RCC 7860 (cell line): ENCODE data around the gene UBE2K.
A peak's percentile ranks its signal among the peaks of the same experiment; 100 is the strongest.
"Not testable (repeated sequence)": the region's sequence is repeated elsewhere in the genome, so short reads cannot be mapped to it uniquely, and the experiment has no call there.

Experiments
- DNase-seq: peaks from one replicate; pipeline ENCODE4 v3.0.0-alpha.2; 2015; ENCODE audit warnings: low spot score
- FAIRE-seq: peaks from 2 replicates; lab custom pipeline; 2012; peaks lifted over from hg19 to GRCh38; lab: Jason Lieb, UNC

The UBE2K gene

GRCh38 chr4:39719804-39720580, 22.1 kb downstream of the UBE2K start:
- DNase-seq (no peak), FAIRE-seq (no peak)

- not testable (repeated sequence) for DNase-seq, FAIRE-seq
Observed at GRCh38 chr4:39721273-39721672, 23.3 kb downstream of the UBE2K start.

- no peak for FAIRE-seq
- DNase-seq, result no peak
Observed at GRCh38 chr4:39721788-39722187, 23.9 kb downstream of the UBE2K start.

- DNase-seq (no peak), FAIRE-seq (no peak)
Observed at GRCh38 chr4:39729557-39729956, 31.6 kb downstream of the UBE2K start.

GRCh38 chr4:39730072-39730471, 32.1 kb downstream of the UBE2K start:
- FAIRE-seq, result no peak

DNA sequence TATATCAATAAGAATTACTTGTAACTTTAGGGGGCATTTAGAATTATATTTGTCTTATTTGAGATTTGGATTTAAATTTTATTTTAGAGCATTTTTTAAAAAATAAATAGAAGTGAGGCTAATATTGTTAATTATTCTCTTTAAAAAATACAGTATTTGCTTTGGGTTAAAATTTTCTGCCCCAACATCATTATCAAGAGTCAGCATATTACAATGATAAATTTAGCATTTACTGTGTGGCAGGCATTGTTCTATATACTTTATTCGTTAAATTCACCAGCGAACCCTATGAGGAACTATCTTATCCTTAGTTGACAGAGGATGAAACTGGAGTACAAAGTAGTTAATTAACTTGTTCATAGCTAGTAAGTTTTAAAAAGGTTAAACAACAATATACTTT, 34.0 kb downstream of the UBE2K start:
- DNase-seq, result no peak

More at GRCh38 chr4:39730072-39730471, 32.1 kb downstream of the UBE2K start:
- DNase-seq, result no peak

DNA sequence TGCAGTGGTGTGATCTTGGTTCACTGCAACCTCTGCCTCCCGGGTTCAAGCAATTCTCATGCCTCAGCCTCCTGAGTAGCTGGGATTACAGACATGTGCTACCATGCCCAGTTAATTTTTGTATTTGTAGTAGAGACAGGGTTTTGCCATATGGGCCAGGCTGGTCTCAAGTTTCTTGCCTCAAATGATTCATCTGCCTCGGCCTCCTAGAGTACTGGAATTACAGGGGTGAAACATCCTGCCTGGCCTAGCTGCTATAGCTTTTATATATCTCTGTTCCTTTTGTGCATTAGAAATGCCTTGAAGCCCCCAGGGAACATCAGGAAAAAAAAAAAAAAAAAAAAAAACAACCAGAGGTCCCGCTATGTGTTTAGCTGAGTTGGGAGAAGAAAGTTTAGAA, 34.8 kb downstream of the UBE2K start:
- FAIRE-seq (peak; percentile 61), DNase-seq (peak; percentile 51)

More for the DNA sequence above, 34.0 kb downstream of the UBE2K start:
- FAIRE-seq, result peak; percentile 16

GRCh38 chr4:39739591-39739990, 41.7 kb downstream of the UBE2K start:
- not testable (repeated sequence) for DNase-seq, FAIRE-seq

DNA sequence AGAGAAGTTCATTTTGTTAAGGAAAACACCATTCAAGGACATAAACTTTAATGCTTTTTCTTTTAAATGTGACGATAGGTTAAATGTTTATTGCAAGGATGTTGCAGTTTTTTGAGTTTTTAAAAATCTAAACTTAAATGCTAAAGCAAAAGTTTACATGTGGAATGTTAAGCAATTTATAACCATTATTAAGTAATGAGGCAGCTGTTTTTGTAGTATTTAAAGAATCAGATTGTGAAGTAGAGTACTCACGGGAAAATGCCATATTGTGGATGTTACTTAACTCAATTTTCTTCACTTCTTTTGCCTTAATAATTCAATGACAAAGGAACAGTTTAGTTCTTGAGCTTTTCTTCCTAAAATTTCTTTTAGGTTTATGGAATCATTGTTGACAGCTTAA, 43.5 kb downstream of the UBE2K start:
- DNase-seq, result no peak
- FAIRE-seq, result peak; percentile 36

GRCh38 chr4:39745920-39746319, 48.0 kb downstream of the UBE2K start:
- FAIRE-seq, result no peak

DNA sequence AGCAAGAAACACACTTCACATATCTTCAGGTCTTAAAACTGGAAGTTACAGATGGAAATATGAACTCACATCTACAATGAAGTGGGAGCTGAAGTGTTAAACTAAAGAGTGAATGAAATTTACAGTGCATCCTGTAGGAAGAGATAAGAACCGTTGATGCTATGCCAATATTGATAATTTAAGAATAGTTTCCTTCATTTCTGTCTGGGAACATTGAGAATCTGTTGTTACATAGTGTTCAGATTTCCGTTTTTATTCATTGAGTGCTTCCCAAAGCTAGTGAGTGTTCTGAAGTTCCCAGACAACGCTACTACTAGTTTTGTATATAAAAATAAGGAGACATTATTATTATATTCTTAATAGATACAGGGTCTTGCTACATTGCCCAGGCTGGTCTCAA, 52.3 kb downstream of the UBE2K start:
- no peak for FAIRE-seq
- no peak for DNase-seq

More at GRCh38 chr4:39745920-39746319, 48.0 kb downstream of the UBE2K start:
- DNase-seq, result no peak

DNA sequence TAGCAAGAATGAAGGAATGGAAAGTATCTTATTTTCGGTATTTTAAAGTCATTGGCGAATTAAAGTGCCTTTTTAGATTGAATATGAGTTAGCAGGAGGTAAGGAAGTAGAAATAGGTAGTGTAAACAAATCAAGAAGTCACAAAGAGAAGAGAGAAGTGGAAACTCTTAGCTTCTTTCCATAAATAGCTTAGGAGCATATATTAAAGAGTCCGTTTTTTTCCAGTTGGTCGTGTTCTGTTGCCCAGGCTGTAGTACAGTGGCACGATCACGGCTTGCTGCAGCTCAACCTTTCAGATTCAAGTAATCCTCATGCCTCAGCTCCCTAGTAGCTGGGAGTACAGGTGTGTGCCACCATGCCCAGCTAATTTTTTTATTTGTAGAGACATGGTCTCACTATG, 56.4 kb downstream of the UBE2K start:
- DNase-seq, result no peak
- no peak for FAIRE-seq

DNA sequence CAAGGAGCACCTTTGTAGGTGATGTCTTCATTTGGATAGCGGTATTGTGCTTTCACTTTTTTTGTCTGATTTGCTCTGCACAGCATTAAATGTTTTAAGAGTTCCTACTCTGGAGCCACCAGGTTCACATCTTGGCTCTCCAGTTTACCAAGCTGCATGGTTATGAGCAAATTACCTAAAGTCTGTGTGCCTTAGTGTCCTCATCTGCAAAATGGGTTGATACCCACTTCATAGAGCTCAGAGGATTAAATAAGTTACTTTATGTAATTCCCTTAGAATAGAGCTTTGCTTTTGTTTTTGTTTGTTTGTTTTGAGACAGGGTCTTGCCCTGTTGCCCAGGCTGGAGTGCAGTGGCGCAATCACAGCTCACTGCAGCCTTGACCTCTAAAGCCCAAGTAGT, 58.2 kb downstream of the UBE2K start:
- DNase-seq (no peak), FAIRE-seq (no peak)

DNA sequence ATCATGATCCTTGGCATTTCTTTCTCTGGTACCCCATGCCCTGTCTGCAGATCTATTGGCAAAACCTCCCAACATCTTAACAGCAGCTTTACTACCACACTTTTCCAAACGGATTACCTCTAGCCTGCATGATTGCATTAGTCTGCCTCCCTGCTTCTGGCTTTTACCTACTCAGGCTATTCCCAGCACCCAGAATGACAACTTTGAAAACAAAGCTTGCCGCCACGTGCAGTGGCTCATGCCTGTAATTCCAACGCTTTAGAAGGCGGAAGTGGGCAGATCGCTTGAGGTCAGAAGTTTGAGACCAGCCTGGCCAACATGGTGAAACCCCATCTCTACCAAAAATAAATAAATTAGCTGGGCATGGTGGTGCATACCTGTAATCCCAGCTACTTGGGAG, 60.2 kb downstream of the UBE2K start:
- FAIRE-seq (no peak), DNase-seq (no peak)

DNA sequence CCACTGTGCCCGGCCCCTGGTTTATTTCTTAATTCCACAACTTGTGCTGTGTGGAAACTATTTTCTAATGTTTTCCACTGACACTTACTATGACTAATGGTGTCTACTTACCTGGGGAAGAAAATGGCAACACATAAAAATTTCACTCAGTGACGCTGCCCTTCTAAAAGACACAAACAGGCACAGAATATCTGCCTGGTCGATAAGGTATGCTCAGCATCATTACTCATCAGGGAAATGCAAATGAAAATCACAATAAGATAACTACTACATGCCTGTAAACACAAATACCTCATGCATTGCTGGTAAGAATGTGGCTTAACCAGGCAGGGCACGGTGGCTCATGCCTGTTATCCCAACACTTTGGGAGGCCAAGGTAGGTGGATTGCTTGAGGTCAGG, 61.6 kb downstream of the UBE2K start:
- no peak for DNase-seq
- FAIRE-seq, result no peak

GRCh38 chr4:39761005-39761667, 63.2 kb downstream of the UBE2K start:
- FAIRE-seq (no peak), DNase-seq (no peak)

DNA sequence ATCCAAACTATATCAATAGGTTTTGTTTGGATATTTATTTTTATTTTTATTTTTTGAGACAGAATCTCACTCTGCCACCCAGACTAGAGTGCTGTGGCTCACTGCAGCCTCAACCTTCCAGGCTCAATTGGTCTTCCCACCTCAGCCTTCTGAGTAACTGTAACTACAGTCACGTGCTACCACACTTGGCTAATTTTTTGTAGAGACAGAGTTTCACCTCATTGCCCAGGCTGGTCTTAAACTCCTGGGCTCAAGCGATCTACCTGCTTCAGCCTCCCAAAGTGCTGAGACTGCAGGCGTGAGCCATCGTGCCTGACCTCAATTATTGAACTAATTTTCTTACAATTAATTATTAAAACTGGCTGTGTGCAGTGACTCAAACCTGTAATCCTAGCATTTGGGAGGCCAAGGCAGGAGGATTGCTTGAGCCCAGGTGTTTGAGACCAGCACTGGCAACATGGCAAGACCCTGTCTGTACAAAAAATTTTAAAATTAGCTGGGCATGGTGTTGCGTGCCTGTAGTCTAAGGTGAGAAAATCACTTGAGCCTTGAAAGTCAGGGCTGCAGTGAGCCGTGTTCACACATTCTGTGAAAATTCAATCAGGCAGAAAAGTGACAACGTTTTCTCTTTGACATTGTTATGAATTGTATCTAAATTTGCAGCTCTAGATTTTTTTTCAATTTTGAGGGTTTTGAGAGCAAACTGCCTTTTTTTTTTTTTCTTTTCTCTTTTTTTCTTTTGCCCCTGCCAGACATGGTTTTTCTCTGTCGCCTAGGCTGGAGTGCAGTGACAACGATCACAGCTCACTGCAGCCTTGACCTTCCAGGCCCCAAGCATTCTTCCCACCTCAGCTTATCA, 66.0 kb downstream of the UBE2K start:
- no peak for FAIRE-seq
- no peak for DNase-seq

DNA sequence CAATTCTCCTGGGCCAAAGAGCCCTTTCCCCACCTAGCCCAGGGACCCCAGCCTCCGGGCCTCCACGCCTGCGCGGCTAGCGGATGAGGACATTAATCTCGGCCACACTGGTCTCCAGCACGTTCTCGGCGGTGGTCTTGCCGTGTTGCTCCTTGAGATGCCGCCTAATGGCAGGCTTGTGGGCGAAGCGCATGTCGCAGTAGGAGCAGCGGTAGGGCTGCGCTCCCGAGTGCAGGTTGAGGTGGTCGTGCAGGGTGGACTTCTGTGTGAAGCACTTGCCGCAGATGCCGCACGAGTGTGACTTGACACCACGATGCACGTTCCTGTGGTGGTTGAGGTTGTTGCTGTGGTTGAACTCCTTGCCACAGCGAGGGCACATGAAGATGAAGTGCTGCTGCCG, 72.1 kb downstream of the UBE2K start:
- no peak for FAIRE-seq
- DNase-seq, result no peak

GRCh38 chr4:39770471-39770870, 72.5 kb downstream of the UBE2K start:
- FAIRE-seq (no peak), DNase-seq (no peak)

- DNase-seq (no peak), FAIRE-seq (no peak)
Observed at GRCh38 chr4:39770969-39771724, 73.2 kb downstream of the UBE2K start.

DNA sequence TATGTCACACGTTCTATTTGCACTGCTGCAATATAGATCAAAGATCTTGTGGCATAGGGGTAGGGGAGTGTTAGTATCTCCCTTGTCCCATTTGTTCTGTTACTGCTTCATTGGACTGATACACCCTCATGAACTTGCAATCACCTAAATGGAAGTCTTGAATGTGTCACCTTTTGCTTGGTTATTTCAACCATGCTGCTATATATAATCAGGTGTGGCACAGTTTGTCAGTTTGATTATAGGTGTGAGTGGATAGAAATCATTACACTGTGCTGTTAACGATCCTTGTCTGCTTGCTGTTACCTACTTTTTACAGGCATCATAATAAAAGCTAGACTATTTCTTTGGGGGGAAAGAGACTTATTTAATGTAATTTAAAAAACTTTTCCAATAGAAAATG, 84.1 kb downstream of the UBE2K start:
- DNase-seq, FAIRE-seq: not testable (repeated sequence)
